K562 (cell line): ENCODE measurements around the gene REM1. TPM values are rescaled to one million over a fixed set of nuclear protein-coding genes. Genes with fewer than 3 reads are reported as not detected.

Experiments used
- ATAC-seq: fragments of 200-7000 bp; cut with Tn5 transposase; 3 replicates; pipeline ENCODE4 v1.9.1; 2020; ENCODE audit warnings: moderate library complexity
- BruUV-seq: library from RNA; stranded (reverse); fragments of 400-500 nt; replicated peaks from 2 replicates; lab custom pipeline; 2021; lab: Mats Ljungman, UMichigan
- CTCF ChIA-PET: fragments of 300-600 bp; formaldehyde crosslinking; extraction: SDS; loops from one replicate; lab custom pipeline; 2021; ENCODE audit warnings: low intra/inter-chr PET ratio; lab: Yijun Ruan, JAX
- POLR2A ChIA-PET: fragments of 300-600, 350-650 bp; sonication (Branson Sonifier 250); formaldehyde crosslinking; extraction: SDS; loops from one replicate; lab custom pipeline; 2021; ENCODE audit warnings: antibody characterized with exemption, inconsistent platforms; lab: Yijun Ruan, JAX
- DNase-seq, 4 experiments: peaks; one replicate each; pipeline versions ENCODE4 v3.0.0 to v3.0.0-alpha.2; 2011 to 2018; ENCODE audit warnings: low spot score in 3 of 4, mixed read lengths in 3 of 4; ENCODE audit errors: extremely low read depth in 1 of 4
- FAIRE-seq: peaks from 2 replicates; lab custom pipeline; 2011; peaks lifted over from hg19 to GRCh38; lab: Jason Lieb, UNC
- H2AFZ ChIP-seq: 2 replicates; pipeline ENCODE4 v1.6.0; 2011; ENCODE audit warnings: low read depth, low read length, control low read depth, inconsistent platforms
- H3K27ac ChIP-seq: fragments of 200-600 bp; 3 replicates; pipeline ENCODE4 v1.8.0; 2011; ENCODE audit warnings: low read depth, mild to moderate bottlenecking, control low read depth, inconsistent platforms, low read length, moderate library complexity, mixed read lengths; ENCODE audit errors: extremely low read depth
- H3K27me3 ChIP-seq, 2 experiments: fragments of 300-600 bp in 1 of 2; 2 replicates in 1 of 2; 3 replicates in 1 of 2; pipeline versions ENCODE4 v1.6.0 to v1.8.0; 2011; ENCODE audit warnings: inconsistent platforms in 2 of 2, low read length in 2 of 2, mild to moderate bottlenecking in 1 of 2, mixed read lengths in 1 of 2, moderate library complexity in 1 of 2; ENCODE audit not compliant: control insufficient read depth in 2 of 2, insufficient read depth in 2 of 2
- H3K36me3 ChIP-seq: fragments of 300-600 bp; 3 replicates; pipeline ENCODE4 v1.8.0; 2011; ENCODE audit warnings: mild to moderate bottlenecking, low read length, inconsistent platforms; ENCODE audit not compliant: control insufficient read depth, insufficient read depth
- H3K4me1 ChIP-seq, 2 experiments: fragments of 200-600 bp in 1 of 2; replicated peaks in 1 of 2; 2 replicates in 1 of 2; 3 replicates in 1 of 2; pipeline versions ENCODE4 v1.5.1 to v1.8.0; 2011; ENCODE audit warnings: inconsistent platforms in 2 of 2, low read length in 2 of 2, mild to moderate bottlenecking in 1 of 2, mixed read lengths in 1 of 2, moderate library complexity in 1 of 2; ENCODE audit not compliant: control insufficient read depth in 2 of 2, insufficient read depth in 2 of 2
- H3K4me2 ChIP-seq: 2 replicates; pipeline ENCODE4 v1.6.1; 2011; ENCODE audit warnings: low read length, control low read depth, inconsistent platforms, mixed read lengths; ENCODE audit not compliant: insufficient read depth
- H3K4me3 ChIP-seq: fragments of 200-600 bp; sonication (generic), shearing (Covaris generic); 2 replicates; pipeline ENCODE4 v1.5.1; 2016; ENCODE audit warnings: control low read depth, inconsistent platforms
- H3K79me2 ChIP-seq: fragments of 200-600 bp; 3 replicates; pipeline ENCODE4 v1.8.0; 2011; ENCODE audit warnings: low read length, inconsistent platforms; ENCODE audit not compliant: control insufficient read depth, insufficient read depth
- H3K9ac ChIP-seq, 2 experiments: 2 replicates each; pipeline versions ENCODE4 v1.6.0 to v1.6.1; 2011; ENCODE audit warnings: low read depth in 2 of 2, low read length in 2 of 2, control low read depth in 1 of 2, inconsistent platforms in 1 of 2, mild to moderate bottlenecking in 1 of 2, mixed read lengths in 1 of 2; ENCODE audit not compliant: insufficient read depth in 1 of 2
- H3K9me1 ChIP-seq: one replicate; pipeline ENCODE4 v1.6.0; 2011; ENCODE audit warnings: inconsistent platforms, mild to moderate bottlenecking, low read length, moderate library complexity; ENCODE audit not compliant: control insufficient read depth, insufficient read depth
- H3K9me3 ChIP-seq: replicated peaks from 2 replicates; pipeline ENCODE4 v1.5.1; 2011; ENCODE audit warnings: low read depth, low read length, inconsistent platforms; ENCODE audit not compliant: control insufficient read depth, insufficient read depth
- H4K20me1 ChIP-seq: replicated peaks from 2 replicates; pipeline ENCODE4 v1.6.1; 2011; ENCODE audit warnings: low read length, inconsistent platforms, mixed read lengths; ENCODE audit not compliant: control insufficient read depth, insufficient read depth
- CC2D1A ChIP-seq: fragments of 450-650 bp; IDR thresholded peaks from 2 replicates; pipeline ENCODE4 v1.6.1; 2017; ENCODE audit warnings: mild to moderate bottlenecking
- CSDE1 ChIP-seq, 2 experiments: fragments of 450-650 bp; IDR thresholded peaks; 2 replicates each; pipeline ENCODE4 v1.6.1; 2016; ENCODE audit warnings: mild to moderate bottlenecking in 1 of 2
- DEAF1 ChIP-seq: fragments of 450-650 bp; formaldehyde crosslinking; IDR thresholded peaks from 2 replicates; pipeline ENCODE4 v1.4.0; 2020; ENCODE audit warnings: mild to moderate bottlenecking, moderate library complexity
- ESRRA ChIP-seq: fragments of 450-650 bp; IDR thresholded peaks from 2 replicates; pipeline ENCODE4 v1.6.1; 2014; ENCODE audit warnings: low read depth, mild to moderate bottlenecking, moderate library complexity, borderline replicate concordance
- FOXK1 ChIP-seq: sonication (generic); formaldehyde crosslinking; IDR thresholded peaks from 2 replicates; pipeline ENCODE4 v1.8.0; 2022; ENCODE audit warnings: missing genetic modification reagents, mild to moderate bottlenecking, borderline replicate concordance
- GTF2A2 ChIP-seq: IDR thresholded peaks from 2 replicates; pipeline ENCODE4 v1.6.1; 2016; ENCODE audit warnings: mild to moderate bottlenecking, missing genetic modification characterization, missing compliant biosample characterization
- ILF3 ChIP-seq: fragments of 450-650 bp; IDR thresholded peaks from 2 replicates; pipeline ENCODE4 v1.6.1; 2018; ENCODE audit warnings: antibody characterized with exemption, mild to moderate bottlenecking, moderate library complexity, borderline replicate concordance
- KDM2B ChIP-seq: fragments of 250-450 bp; sonication (Bioruptor Pico); IDR thresholded peaks from 2 replicates; pipeline ENCODE4 v1.8.0; 2021; ENCODE audit warnings: mild to moderate bottlenecking, moderate library complexity
- NR2F6 ChIP-seq: fragments of 450-650 bp; formaldehyde crosslinking; IDR thresholded peaks from 2 replicates; pipeline ENCODE4 v1.4.0; 2020; ENCODE audit warnings: mild to moderate bottlenecking
- PTBP1 ChIP-seq: fragments of 200-400 bp; formaldehyde crosslinking; IDR thresholded peaks from 2 replicates; pipeline ENCODE4 v1.6.1; 2017; ENCODE audit warnings: low read depth, low read length
- RFX5 ChIP-seq: IDR thresholded peaks from 2 replicates; pipeline ENCODE4 v1.6.1; 2011; ENCODE audit warnings: low read depth, mild to moderate bottlenecking, improper control_type of control experiment, low read length
- SPI1 ChIP-seq: IDR thresholded peaks from 2 replicates; pipeline ENCODE4 v1.6.1; 2011; ENCODE audit warnings: low read depth, low read length, control low read depth, borderline replicate concordance
- STAT5B ChIP-seq: fragments of 250-450 bp; sonication (Bioruptor Pico); IDR thresholded peaks from 2 replicates; pipeline ENCODE4 v1.8.0; 2021; ENCODE audit warnings: mild to moderate bottlenecking, inconsistent platforms
- WGBS: fragments of 100-300 bp; shearing (Covaris generic); methylation state at CpG from one replicate; pipeline ENCODE4 v1.1.6; 2016; ENCODE audit warnings: low coverage, mixed read lengths; ENCODE audit not compliant: insufficient coverage; ENCODE audit errors: missing lambda C conversion rate; 5-methylcytosine and 5-hydroxymethylcytosine counted together
- in situ Hi-C: fragments of 300-500 bp; cut with MboI; formaldehyde crosslinking; loops from 4 replicates; pipeline ENCODE4 v1.15.0; 2018; ENCODE audit warnings: inconsistent platforms, mixed read lengths
- intact Hi-C: fragments of 100-400 bp; cut with micrococcal nuclease; formaldehyde crosslinking; loops from 2 replicates; pipeline ENCODE4 v1.14.2; 2022
- polyA plus RNA-seq, 8 experiments: library from polyadenylated mRNA; depleted of rRNA in 4 of 8; stranded (reverse) in 5 of 8; unstranded in 3 of 8; fragments of >200 nt; fragmentation: Nextera tagmentation in 2 of 8; fragmentation: Illumina TruSeq in 1 of 8; extraction: Ambion mirVana in 2 of 8; extraction: Trizol in 1 of 8; gene quantifications; 2 replicates each; pipeline versions ENCODE4 v1.2.1 to v1.2.3, GENCODE V29; 2011 to 2014; ENCODE audit warnings: inconsistent platforms in 1 of 8, missing spikeins in 1 of 8
- total RNA-seq, 7 experiments: library from RNA; depleted of rRNA in 6 of 7; stranded (reverse); fragments of >200 nt in 6 of 7; fragmentation: Illumina TruSeq in 2 of 7; extraction: Trizol in 2 of 7; gene quantifications; 2 replicates each; pipeline versions ENCODE4 v1.2.1 to v1.2.3, GENCODE V29; 2011 to 2021; ENCODE audit warnings: low replicate concordance in 1 of 7
- TF ChIP-seq, protein P1 (sequence below), 2 experiments: fragments of 450-650 bp; IDR thresholded peaks; 2 replicates each; pipeline ENCODE4 v1.6.1; 2018; ENCODE audit warnings: mild to moderate bottlenecking in 2 of 2, low read depth in 1 of 2; ENCODE audit not compliant: partially characterized antibody in 2 of 2
- TF ChIP-seq, protein P2 (sequence below): fragments of 250-450 bp; sonication (Bioruptor Pico); IDR thresholded peaks from 2 replicates; pipeline ENCODE4 v1.9.0; 2021; ENCODE audit warnings: mild to moderate bottlenecking

Gene REM1
- total and polyA plus RNA-seq, 9 of the 15 experiments (the other 6 are each of a cell fraction or from before 2014, with no cell fraction given): not detected

DNA sequence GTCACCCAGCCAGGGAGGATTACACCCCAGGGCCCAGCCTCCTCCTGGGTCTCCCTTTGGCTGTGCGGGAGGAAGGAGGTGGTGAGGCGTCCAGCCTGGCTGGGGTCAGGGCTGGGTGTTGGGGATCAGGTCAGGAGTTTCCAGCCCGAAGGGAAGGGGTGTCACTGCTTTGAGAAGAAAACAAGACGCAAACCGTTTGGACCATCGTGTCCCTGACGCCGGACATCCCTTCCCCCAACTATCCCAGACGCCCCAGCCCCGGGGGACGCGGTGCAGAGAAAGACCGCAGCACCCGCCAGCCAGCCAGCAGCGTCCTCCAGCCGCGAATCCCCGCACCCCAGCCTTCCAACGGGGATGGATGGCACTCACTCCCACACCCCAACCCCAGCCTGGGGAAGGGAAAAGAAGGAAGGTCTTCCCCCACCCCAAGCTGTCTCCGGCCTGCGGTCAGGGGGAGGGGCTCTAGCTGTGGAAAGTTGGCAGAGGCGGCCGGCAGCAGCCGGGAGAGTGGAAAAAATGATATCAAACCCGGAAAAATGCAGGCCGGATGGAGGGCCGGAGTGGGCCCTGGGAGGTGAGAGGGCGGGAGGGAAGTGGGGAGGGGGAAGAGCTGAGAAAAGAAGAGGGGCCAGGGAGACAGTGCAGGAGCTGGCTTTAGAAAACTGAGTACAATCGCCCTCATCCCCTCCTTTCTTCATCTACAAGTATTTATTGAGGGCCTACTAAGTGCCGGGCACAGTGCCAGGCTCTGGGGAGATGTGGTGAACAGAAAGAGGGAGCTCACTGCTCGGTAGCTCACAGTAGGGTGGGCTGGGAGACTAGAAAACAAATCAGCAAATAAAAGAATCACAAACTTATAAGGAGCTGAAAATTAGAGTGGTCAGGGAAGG is 10.6 kb downstream of the REM1 start (continued):
- TF ChIP-seq DEAF1 (CRISPR knock-in tag) (no peak), ESRRA (peak; percentile 38; the same call in 1 of the 2 replicates)

- no peak for DNase-seq
- no peaks in the 10 kb centered on the region for H3K79me2 ChIP-seq
- H2AFZ ChIP-seq: no peak overlapping the region
- H3K27me3 ChIP-seq: peaks cover 8 to 20% of the 10 kb centered on the region in 2 experiments; a peak in 3 of 5 replicates
- no peaks in the 10 kb centered on the region for H3K36me3 ChIP-seq
- BruUV-seq: no TSS peak
- no peak for ATAC-seq
- ChIA-PET POLR2A (no interaction called here), CTCF (no interaction called here)
- WGBS: 0% methylated on average over 2 of the region's 2 CpGs
- no peak overlapping the region for H3K27ac ChIP-seq
- no peak overlapping the region for H3K4me3 ChIP-seq
- no peak overlapping the region for H3K9ac ChIP-seq
- no peaks in the 10 kb centered on the region for H4K20me1 ChIP-seq
- no peak overlapping the region for H3K4me2 ChIP-seq
- in situ Hi-C loops: no loop called here
- intact Hi-C loops: no loop called here
- H3K9me3 ChIP-seq: no peaks in the 10 kb centered on the region; the same call in 1 of the 2 replicates
- FAIRE-seq: no peak
- H3K9me1 ChIP-seq: no peaks in the 10 kb centered on the region
- H3K4me1 ChIP-seq: peaks cover 11 to 14% of the 10 kb centered on the region in 2 experiments; a peak in 3 of 5 replicates
- TF ChIP-seq CC2D1A: no peak
- TF ChIP-seq STAT5B (CRISPR knock-in tag): no peak
- no peak for TF ChIP-seq FOXK1 (CRISPR knock-in tag)
- no peak for TF ChIP-seq CSDE1 (IDR thresholded peaks at IDR 0.05)
- TF ChIP-seq NR2F6 (CRISPR knock-in tag): no peak
- TF ChIP-seq PTBP1: no peak
- TF ChIP-seq KDM2B: no peak
- TF ChIP-seq GTF2A2 (tag): no peak
- TF ChIP-seq RFX5: no peak
- TF ChIP-seq, protein P1, sequence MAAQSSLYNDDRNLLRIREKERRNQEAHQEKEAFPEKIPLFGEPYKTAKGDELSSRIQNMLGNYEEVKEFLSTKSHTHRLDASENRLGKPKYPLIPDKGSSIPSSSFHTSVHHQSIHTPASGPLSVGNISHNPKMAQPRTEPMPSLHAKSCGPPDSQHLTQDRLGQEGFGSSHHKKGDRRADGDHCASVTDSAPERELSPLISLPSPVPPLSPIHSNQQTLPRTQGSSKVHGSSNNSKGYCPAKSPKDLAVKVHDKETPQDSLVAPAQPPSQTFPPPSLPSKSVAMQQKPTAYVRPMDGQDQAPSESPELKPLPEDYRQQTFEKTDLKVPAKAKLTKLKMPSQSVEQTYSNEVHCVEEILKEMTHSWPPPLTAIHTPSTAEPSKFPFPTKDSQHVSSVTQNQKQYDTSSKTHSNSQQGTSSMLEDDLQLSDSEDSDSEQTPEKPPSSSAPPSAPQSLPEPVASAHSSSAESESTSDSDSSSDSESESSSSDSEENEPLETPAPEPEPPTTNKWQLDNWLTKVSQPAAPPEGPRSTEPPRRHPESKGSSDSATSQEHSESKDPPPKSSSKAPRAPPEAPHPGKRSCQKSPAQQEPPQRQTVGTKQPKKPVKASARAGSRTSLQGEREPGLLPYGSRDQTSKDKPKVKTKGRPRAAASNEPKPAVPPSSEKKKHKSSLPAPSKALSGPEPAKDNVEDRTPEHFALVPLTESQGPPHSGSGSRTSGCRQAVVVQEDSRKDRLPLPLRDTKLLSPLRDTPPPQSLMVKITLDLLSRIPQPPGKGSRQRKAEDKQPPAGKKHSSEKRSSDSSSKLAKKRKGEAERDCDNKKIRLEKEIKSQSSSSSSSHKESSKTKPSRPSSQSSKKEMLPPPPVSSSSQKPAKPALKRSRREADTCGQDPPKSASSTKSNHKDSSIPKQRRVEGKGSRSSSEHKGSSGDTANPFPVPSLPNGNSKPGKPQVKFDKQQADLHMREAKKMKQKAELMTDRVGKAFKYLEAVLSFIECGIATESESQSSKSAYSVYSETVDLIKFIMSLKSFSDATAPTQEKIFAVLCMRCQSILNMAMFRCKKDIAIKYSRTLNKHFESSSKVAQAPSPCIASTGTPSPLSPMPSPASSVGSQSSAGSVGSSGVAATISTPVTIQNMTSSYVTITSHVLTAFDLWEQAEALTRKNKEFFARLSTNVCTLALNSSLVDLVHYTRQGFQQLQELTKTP (IDR thresholded peaks at IDR 0.05; ENCODE audit: low read depth in 1 of 2, partially characterized antibody in 2 of 2): no peak
- TF ChIP-seq SPI1: no peak
- no peak for TF ChIP-seq ILF3
- TF ChIP-seq, protein P2, sequence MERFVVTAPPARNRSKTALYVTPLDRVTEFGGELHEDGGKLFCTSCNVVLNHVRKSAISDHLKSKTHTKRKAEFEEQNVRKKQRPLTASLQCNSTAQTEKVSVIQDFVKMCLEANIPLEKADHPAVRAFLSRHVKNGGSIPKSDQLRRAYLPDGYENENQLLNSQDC (CRISPR knock-in tag): no peak
These were observed 13.0 kb downstream of the REM1 start for GRCh38 chr20:31488115-31488514.
